ENCODE measurements around the gene HYI. TPM values are rescaled to one million over a fixed set of nuclear protein-coding genes. Genes with fewer than 3 reads are reported as not detected.

HYI gene, protein sequence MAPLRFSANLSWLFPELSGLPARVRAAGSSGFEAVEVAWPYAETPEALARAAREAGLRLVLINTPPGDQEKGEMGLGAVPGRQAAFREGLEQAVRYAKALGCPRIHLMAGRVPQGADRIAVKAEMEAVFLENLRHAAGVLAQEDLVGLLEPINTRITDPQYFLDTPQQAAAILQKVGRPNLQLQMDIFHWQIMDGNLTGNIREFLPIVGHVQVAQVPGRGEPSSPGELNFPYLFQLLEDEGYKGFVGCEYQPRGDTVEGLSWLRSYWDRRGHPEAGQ
- 27.5 and 31.5 TPM in 2 replicates for total RNA-seq

DNA sequence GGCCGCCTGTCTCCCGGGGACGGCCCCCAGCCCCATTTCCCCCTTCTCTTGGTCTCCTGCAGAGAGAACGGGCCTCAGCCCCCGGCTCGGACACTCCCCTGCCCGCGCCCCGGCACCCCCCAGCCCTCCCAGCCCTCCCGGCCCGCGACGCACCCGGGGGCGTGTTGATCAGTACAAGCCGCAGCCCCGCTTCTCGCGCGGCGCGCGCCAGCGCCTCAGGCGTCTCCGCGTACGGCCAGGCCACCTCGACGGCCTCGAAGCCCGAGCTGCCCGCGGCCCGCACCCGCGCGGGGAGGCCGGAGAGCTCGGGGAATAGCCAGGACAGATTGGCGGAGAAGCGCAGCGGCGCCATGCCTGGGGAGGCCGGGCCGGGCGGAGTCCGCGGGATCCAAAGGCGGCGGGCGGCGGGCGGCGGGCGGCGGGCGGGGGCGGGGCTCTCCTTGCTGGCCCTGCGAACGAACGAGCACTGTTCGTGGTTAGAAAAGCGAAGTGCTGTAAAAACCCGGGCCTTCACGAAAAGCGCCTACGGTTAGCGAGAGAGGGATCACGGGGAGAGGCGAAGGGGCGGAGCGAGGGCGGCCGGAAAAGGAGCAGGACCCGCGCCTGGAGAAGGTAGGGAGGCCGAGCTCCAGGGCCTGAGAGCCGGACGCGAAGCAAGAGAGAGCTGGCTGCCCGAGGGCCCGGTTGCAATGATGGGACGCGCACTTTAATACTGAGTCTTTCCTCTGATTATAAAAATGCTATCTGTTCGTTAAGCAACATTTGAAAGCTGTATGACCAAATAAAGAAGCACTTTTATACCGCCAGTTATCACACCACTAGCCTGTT is at the start of gene HYI:
Gene HYI (minus strand): TSS at position 490 of the 828 bp plus-strand sequence. CDS start 138 bp downstream, at position 352.

Small RNA genes within 50 kb of the gene (small RNA-seq; reads per million reads assigned to genes)
- gene MIR6735 = not detected

Other genes with a start within 250 kb of the HYI start
- not detected in 2 replicates for gene TMEM125, start 183.9 kb downstream of the HYI start, total RNA-seq
- gene C1orf210, start 168.3 kb downstream of the HYI start, total RNA-seq = not detected in 2 replicates
- 1.3 and 1.6 TPM in 2 replicates for gene TIE1, start 152.9 kb downstream of the HYI start, total RNA-seq
- gene MPL, start 116.1 kb downstream of the HYI start, total RNA-seq = not detected in 2 replicates
- 26.4 and 30.5 TPM in 2 replicates for gene CDC20, start 95.0 kb downstream of the HYI start, total RNA-seq
- gene ELOVL1, start 85.9 kb downstream of the HYI start, total RNA-seq = 56.6 and 62.3 TPM in 2 replicates
- 47.9 and 48.6 TPM in 2 replicates for gene MED8, start 64.1 kb downstream of the HYI start, total RNA-seq
- gene SZT2, start 64.0 kb downstream of the HYI start, total RNA-seq = 33.2 and 43.4 TPM in 2 replicates
- gene PTPRF, start 77.0 kb upstream of the HYI start, total RNA-seq = 22.5 and 30.6 TPM in 2 replicates
- 40.0 and 48.8 TPM in 2 replicates for gene KDM4A, start 196.2 kb upstream of the HYI start, total RNA-seq